ENCODE results near the gene MAP1A.
"Not testable (repeated sequence)": the region's sequence is repeated elsewhere in the genome, so short reads cannot be mapped to it uniquely, and the experiment has no call there.

Gene MAP1A

DNA sequence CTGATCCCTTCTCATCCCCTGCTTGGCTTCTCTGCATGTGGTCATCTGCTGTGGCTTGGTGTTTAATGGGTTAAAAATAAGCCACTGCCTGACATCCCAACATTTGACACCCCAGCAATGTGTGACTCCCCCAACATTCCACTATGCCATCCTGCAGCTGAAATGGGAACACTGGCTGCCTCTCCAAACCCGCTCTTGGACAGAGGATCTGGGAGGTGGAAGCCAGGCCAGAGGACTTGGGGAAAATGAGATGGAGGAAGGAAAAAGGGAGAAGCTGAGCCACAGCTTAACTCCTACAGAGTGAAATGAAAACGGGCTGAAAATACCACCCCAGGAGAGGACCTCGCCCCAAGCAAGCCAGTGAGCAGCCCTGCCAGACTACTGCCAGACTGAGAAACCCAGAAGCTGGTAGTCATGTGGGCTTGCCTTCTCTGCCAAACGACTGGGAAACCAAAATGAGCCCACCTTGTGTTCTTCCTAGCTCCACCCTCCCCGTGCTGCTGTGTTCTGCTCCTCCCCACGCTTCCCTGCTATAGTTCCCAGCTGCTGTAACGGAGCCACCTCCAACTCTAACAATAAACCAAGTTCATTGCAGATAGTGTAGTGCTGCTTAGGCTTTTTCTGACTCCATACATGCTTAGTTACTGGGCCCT lies 13.7 kb downstream of the MAP1A start:
- no peak for DNase-seq

- not testable (repeated sequence) for DNase-seq
Observed at GRCh38 chr15:43532826-43533225, 15.4 kb downstream of the MAP1A start.

DNA sequence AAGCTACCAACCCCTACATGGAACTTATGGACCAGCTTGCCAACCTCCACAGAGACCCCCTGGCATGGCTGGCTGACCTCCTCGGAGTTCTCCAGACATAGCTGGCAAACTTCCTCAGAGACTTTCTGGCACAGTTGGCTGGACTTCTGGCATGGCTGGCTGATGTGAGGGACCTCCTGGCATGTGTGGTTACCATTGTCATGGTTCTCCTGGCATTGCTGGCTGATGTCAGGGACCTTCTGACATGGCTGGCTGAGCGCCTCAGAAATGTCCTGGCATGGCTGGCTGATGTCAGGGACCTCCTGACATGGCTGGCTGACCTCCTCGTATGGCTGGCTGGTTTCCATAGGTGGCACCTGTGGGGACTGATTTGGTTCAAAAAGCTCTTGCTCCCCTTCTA lies 17.5 kb downstream of the MAP1A start:
- DNase-seq, result no peak

DNA sequence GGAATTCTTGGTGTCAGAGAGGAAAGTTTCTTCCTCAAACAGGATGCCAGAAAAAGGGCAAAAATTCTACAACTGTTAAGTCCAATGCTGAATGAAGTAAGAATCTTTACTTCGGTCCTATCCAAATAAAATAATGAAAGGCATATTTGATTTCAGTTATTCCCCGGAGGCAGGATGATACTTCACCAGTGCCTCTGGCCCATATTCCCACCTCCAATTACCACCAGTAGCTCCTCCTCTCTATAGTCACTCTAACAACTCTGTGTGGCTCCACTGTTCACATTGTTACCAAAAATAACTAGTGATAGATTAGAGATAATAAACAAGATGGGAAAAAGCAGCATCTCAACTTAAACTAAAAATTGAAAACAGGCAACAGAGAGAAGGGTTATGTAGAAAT lies 20.7 kb downstream of the MAP1A start:
- no peak for DNase-seq

DNA sequence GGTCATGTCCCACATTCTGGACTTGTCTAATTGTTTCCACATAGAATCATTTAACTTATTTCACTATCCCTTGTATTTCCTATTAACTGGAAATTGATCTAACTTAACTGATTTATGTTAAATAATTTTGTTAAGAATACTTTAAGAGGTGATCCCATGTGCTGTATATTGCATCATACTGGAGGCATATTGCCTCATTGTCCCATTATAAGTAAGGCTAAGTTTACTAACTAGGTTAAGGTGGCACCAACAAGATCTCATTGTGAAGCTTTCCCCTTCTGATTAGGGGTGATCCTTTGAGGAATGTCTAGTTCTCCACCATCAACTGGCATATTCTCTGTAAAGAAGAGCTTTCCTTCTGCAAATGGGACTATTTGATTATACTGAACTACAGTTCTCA lies 24.4 kb downstream of the MAP1A start:
- no peak for DNase-seq

- no peak for DNase-seq
Observed at GRCh38 chr15:43544266-43544665, 26.9 kb downstream of the MAP1A start.

GRCh38 chr15:43545426-43545825 lies 28.0 kb downstream of the MAP1A start:
- no peak for DNase-seq

GRCh38 chr15:43547539-43547938 lies 30.1 kb downstream of the MAP1A start:
- DNase-seq, result no peak

DNA sequence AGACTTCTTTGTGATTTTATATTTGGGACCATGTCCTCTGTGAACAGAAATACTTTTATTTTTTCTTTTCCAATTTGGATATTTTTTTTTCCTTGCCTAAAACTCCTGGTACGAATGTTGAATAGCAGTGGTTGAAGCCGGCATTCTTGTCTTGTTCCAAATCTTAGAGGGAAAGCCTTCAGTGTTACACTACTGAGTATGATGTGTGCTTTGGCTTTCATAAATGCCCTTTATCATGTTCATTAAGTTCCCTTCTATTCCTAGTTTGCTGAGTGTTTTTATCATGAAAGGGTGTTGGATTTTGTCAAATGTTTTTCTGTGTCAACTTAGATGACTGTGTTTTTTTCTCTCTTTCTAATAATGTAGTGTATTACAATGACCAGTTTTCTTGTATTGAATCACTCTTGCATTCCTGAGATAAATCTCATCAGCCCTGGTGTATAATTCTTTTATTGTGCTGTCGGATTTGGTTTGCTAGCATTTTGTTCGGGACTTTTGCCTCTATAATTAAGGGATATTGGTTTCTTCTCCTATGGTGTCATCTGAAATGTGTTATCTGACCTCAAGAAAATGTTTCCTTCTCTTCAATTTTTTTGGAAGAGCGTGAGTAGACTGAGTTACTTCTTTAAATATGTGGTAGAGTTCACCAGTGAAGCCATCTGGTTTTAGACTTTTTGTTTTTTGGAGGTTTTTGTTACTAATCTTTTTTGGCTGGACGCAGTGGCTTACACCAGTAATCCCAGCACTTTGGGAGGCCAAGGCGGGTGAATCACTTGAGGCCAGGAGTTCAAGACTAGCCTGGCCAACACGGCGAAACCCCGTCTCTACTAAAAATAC lies 33.3 kb downstream of the MAP1A start:
- DNase-seq, result no peak

GRCh38 chr15:43552256-43552655 lies 34.8 kb downstream of the MAP1A start:
- DNase-seq, result no peak

DNA sequence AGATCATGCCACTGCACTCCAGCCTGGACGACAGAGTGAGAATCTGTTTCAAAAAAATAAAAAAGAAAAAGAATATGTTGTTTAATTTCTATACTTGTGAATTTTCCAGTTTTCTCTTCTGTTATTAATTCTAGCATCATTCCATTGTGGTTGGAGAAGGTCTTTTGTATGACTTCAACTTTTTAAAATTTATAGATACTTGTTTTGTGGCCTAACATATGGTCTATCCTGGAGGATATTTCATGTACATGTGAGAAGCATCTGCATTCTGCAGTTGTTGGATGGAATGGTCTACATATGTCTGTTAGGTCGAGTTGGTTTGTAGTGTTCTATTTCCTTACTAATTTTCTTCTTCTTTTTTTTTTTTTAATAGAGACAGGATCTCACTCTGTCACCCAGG lies 35.6 kb downstream of the MAP1A start:
- DNase-seq, result no peak

DNA sequence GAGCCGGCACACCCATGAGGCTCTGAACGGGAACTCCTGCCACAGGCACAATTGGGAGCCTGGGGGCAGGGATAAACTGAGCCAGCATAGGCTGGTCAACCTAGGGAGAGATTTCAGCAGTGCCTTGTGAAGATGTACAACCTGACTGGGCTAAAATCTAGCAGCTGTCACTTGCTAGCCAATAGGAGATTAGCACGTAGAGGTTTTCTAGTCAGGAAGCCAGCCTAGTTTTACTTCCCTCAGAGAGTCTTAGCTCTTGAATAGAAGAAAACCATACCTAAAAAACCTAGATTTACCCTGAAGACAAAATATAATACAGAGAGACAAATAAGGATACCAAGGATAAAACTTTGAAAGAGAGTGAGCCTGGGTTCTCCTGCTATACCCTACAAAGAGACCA lies 45.3 kb downstream of the MAP1A start:
- not testable (repeated sequence) for DNase-seq

DNA sequence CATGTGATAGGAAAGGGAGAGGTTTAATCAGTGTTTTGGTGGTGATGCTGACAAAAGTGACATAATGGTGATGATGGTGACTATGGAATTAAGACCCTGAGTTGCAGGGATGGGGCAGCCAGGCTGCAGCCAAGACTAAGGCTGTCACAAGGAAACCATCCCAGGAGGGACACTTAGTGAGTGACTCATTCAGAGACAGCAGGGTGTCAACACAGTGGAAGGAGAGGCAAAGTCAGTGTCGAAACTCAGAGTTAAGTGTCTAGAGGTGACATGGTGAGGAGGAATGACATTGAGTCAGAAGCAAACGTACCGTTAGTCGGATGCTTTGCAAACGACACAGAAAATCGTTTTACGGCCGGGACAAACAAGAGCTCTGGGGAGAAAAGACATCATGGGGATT lies 46.4 kb downstream of the MAP1A start:
- DNase-seq, result not testable (repeated sequence)

DNA sequence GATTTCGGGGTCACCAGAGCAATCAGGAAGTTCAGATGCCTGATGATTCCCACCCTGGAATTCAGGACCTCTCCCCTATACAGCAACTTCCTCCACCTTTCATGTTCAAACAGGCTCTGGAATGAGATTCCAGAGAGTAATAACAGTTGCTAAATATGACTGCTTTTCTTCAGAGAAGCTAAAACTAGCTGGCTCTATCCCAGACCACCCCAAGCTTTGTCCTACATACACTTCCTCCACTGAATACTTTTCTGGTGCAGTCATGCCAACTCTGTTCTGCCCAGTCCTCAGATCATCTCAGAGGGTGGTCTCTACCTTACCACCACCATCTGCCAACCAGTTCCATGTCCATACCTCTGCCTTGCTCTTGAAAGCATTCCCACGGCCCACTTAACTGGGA lies 49.2 kb downstream of the MAP1A start:
- not testable (repeated sequence) for DNase-seq

GRCh38 chr15:43574607-43575006 lies 57.2 kb downstream of the MAP1A start:
- not testable (repeated sequence) for DNase-seq

Data from CD4-positive, alpha-beta T cell treated with Interferon alpha-2 for 1 hour (primary cell).